HG03066 (cell line): ENCODE results near the gene C2CD2L.
A peak's percentile ranks its signal among the peaks of the same experiment; 100 is the strongest.
"Not testable (repeated sequence)": the region's sequence is repeated elsewhere in the genome, so short reads cannot be mapped to it uniquely, and the experiment has no call there.

Experiments used
- ATAC-seq: cut with Tn5 transposase; IDR thresholded peaks from one replicate; pipeline ENCODE4 v1.9.1; 2021; ENCODE audit warnings: low read depth; ENCODE audit not compliant: unreplicated experiment

Gene C2CD2L

DNA sequence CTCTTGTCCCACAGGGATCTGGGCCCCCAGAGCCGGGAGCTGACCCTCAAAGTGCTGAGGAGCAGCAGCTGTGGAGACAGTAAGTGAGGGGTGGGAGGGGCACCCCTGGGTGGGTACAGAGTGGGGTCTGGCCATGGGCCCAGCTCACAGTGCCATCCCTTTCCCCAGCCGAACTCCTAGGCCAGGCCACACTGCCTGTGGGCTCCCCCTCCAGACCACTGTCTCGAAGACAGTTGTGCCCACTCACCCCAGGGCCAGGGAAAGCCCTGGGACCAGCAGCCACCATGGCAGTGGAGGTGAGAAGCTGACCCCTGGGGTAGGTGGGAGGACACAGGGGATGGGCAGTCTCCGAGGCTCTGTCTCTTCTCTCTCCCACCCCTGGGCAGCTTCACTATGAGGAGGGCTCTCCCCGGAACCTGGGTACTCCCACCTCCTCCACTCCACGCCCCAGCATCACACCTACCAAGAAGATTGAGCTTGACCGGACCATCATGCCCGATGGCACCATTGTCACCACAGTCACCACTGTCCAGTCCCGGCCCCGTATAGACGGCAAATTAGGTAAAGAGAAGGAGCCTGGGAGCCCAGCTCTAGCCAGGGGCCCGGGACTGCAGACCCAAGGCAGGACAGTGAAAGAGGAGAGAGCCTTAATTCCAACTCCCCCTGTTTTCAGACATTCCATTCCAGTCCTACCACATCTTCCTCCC lies 5.3 kb downstream of the C2CD2L start:
- ATAC-seq: no peak

- ATAC-seq: no peak
Observed at GRCh38 chr11:119113716-119114115, 6.6 kb downstream of the C2CD2L start.

- no peak for ATAC-seq
Observed at GRCh38 chr11:119114351-119114750, 7.2 kb downstream of the C2CD2L start.

DNA sequence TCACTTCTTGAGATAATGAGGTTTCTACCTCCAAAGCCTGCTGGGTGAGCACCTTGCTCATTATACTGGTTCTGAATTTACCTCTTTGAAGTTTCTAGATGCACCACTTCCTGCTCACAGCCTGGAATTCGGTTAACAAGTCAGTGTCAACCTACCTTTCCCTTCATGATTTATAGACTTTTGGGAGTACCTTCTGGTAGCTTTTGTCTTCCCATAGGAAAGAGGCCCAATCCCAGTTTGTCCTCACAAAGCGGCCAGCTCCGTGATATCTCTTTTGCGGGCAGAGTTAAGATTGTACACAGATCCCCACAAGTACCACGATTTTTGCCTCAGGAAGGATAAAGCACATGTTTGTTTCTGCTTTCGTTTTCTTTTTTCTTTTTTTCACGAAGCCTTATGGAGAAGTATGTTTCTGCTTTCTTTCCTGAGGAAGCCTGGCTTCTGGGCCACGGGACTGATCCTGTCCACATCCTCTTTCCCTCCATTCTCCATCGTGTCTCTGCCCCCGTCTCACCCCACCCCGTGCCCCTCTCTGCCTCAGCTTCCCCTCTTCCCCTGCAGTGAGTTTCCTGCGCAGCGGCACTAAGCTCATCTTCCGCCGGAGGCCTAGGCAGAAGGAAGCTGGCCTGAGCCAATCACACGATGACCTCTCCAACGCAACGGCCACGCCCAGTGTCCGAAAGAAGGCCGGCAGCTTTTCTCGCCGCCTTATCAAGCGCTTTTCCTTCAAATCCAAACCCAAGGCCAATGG lies 8.5 kb downstream of the C2CD2L start:
- no peak for ATAC-seq

- ATAC-seq: no peak
Observed at GRCh38 chr11:119116235-119116594, 9.1 kb downstream of the C2CD2L start.

- ATAC-seq: no peak
Observed at GRCh38 chr11:119116601-119117000, 9.5 kb downstream of the C2CD2L start.

GRCh38 chr11:119117004-119117706 lies 10.0 kb downstream of the C2CD2L start:
- ATAC-seq: no peak

- no peak for ATAC-seq
Observed at GRCh38 chr11:119118227-119118626, 11.1 kb downstream of the C2CD2L start.

GRCh38 chr11:119118946-119119345 lies 11.8 kb downstream of the C2CD2L start:
- ATAC-seq: no peak

GRCh38 chr11:119120639-119121007 lies 13.5 kb downstream of the C2CD2L start:
- ATAC-seq: no peak

DNA sequence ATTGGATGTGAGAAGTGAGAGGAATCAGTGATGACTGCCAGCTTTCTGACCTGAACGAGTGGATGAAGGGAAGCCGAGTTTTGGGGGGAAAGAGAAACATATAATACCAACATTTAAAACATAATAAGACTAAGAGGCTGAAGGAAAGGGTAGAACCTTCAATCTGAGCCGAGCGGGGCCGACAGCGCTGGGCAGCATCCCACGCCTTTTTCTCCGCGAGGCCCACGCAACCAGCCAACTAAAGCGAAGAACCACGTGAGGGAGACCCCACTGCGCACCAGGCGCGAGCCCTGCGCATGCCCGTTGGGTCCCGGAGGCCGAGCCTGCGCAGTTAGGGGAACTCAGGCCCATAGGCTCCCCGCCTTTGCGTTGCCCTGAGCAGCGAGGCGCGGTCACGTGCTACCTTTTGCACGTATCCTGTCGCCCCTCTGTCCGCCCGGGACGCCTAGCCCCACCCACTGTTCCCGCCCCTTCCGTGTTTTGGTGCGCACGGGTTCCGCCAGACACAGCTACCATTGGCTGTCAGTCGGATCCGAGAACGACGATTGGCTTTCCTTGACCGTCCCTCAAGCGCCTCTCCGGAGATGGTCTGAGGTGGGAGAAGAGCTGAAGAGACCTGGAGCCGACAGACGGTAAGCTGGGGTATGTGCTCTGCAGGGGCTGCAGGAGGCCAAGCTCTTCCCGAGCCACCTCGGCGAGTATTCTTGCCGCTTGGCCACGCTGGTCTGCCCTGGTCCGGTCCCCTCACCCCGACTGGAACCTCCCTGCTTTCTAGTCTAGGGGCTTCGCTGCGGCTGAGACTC lies 14.1 kb downstream of the C2CD2L start, which contains the start of gene HINFP:
Gene HINFP, plus strand, starts transcription at position 573 of the 803 bp plus-strand sequence. CDS start 5,365 bp downstream, outside the sequence.
- peak; percentile 95 for ATAC-seq

DNA sequence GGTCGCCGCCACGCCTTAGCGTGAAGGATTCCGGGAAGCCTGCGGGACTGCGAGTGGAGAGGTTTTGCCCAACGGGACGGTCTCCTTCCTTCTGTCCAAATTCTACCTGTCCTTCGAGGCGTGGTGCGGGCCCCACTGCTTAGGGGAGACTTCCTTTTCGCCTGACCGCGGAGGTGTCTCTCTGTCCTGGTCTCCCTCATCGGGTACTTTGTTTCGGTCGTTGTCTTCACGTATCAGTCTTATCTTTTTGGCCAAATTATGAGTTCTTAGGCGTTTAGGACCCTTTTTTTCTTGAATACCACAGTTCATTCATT lies 14.6 kb downstream of the C2CD2L start:
- peak; percentile 1 for ATAC-seq

DNA sequence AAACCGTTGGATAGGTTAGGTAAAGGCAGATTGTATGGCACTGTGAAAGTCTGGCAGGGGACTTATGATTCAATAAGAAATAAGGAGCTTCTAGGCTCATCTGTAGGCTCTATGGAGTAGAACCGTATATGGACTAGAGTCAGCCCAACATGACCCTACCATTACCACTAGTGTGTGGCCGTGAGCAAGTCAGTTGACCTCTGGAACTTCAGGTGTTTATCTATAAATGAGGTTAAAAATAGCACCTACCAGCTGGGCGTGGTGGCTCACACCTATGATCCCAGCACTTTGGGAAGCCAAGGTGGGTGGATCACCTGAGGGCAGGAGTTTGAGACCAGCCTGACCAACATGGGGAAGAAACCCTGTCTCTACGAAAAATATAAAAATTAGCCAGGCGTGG lies 18.7 kb downstream of the C2CD2L start:
- no peak for ATAC-seq

GRCh38 chr11:119126675-119127268 lies 19.6 kb downstream of the C2CD2L start:
- ATAC-seq: no peak

DNA sequence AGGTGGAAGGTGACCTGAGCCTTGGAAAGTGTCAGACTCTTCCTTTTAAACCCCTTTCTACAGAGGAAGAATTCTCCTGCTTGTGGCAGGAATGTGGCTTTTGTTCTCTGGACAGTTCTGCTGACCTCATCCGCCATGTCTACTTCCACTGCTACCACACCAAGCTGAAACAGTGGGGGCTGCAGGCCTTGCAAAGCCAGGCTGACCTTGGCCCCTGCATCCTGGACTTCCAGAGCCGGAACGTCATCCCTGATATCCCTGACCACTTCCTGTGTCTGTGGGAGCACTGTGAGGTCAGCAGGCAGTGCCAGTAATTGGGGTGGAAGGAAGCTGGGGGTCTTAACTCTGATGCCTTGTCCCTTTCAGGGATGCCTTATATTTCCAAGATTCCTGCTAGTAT lies 23.5 kb downstream of the C2CD2L start:
- no peak for ATAC-seq

GRCh38 chr11:119134389-119134978 lies 27.3 kb downstream of the C2CD2L start:
- no peak for ATAC-seq

GRCh38 chr11:119139276-119139675 lies 32.1 kb downstream of the C2CD2L start:
- not testable (repeated sequence) for ATAC-seq

- ATAC-seq: no peak
Observed at GRCh38 chr11:119144825-119145486, 37.8 kb downstream of the C2CD2L start.

DNA sequence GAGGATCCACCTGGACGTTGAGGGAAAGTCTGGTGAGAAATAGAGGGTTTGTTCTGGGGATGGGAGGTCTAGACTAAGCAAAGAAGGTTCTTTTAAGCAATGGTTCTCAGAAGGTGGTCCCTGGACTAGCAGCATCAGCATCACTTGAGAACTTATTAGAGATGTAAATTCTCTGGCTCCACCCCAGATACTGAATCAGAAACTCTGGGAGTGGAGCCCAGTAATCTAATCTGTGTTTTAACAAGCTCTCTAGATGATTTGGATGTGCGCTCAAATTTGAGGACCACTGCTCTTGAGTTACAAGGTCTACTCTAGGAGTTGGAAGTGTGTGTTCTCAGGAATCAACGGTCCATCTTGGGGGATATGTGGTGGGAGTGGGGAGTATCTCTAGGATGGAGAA lies 38.4 kb downstream of the C2CD2L start:
- no peak for ATAC-seq
